ENCODE results near the gene CORO1C. TPM values are rescaled to one million over a fixed set of nuclear protein-coding genes. Genes with fewer than 3 reads are reported as not detected.

CORO1C gene
- total and polyA plus RNA-seq, 2 donors (not counting 3 experiments of a cell fraction or from before 2014, with no cell fraction given), result 150 to 240 TPM

DNA sequence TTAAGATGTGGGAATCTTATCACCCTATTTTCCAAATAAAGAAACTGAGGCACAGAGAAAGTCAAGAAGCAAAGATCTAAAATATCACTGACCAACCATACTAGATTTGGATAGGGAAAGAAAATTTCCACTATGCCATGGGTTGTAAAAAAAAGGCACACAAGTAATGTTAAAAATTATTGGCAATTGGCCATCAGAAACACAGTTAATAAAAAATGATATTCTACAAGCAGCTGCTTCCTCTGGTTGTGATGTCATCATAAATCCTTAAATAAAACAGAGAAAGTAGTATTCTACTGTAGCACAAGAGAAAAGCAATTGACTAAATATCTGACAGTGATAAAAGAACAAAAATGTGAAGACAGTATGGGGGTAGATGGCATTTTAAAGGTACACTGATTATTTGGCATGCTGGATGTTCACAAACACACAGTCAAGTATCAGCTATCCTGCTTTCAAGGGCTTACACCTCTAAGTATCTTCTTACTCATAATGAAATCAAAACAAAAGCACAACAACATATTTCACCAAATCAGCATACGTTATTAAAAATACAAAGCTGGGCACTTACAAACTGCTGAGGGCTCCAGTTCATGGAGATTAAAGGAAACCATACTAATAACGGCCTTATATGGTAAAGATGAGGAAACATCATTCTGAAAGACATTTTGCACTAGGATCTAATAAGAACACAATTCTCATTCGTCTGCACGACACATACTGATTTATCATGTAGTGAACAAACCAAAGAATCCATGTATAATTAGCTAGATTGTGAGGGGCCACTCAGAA, 45.7 kb downstream of the CORO1C start:
- Histone ChIP-seq H3K9ac (replicated peaks; ENCODE audit: extremely low read depth, insufficient read depth, low read length) (peak overlapping the region; percentile 62), H3K4me2 (ENCODE audit: insufficient read depth, low read length) (peak overlapping the region; percentile 55), H3K4me3 (replicated peaks in 1 of 3; ENCODE audit: insufficient read depth in 1 of 3, low read depth in 1 of 3, low read length in 3 of 3) (no peak overlapping the region), H3K27ac (ENCODE audit: insufficient read depth, low read depth, low read length) (peak overlapping the region; percentile 50), H3K36me3 (ENCODE audit: control insufficient read depth in 2 of 2, extremely low read depth in 1 of 2, insufficient read depth in 2 of 2, low read length in 2 of 2) (no peaks in the 10 kb centered on the region), H3K27me3 (ENCODE audit: control insufficient read depth in 2 of 2, insufficient read depth in 2 of 2, low read length in 2 of 2) (no peaks in the 10 kb centered on the region), H3K9me3 (replicated peaks; ENCODE audit: control insufficient read depth, insufficient read depth, low read length) (no peaks in the 10 kb centered on the region), H3K4me1 (ENCODE audit: control insufficient read depth, extremely low read depth, insufficient read depth, low read length) (peaks cover 53% of the 10 kb centered on the region), H3K9me1 (replicated peaks; ENCODE audit: control insufficient read depth, extremely low read depth, insufficient read depth, low read length) (no peaks in the 10 kb centered on the region), H3K79me2 (ENCODE audit: control insufficient read depth, insufficient read depth, low read length) (peaks cover 94% of the 10 kb centered on the region), H4K20me1 (replicated peaks; ENCODE audit: control insufficient read depth, extremely low read depth, insufficient read depth, low read length) (no peaks in the 10 kb centered on the region), H2AFZ (ENCODE audit: low read depth, low read length) (no peak overlapping the region)
- dilution Hi-C loops (cut with MboI; ENCODE audit: extremely low pct_ligation_motif_present, low sequenced_read_pairs), result no loop called here
- no TSS peak for BruUV-seq (replicated peaks)
- no peak for FAIRE-seq
- intact Hi-C loops (cut with micrococcal nuclease), result loop anchor here (1.0 kb wide), 1 partner anchor 20 kb away; no protein-coding TSS in a partner anchor
- TF ChIP-seq EZH2 (IDR thresholded peaks at IDR 0.05; ENCODE audit: borderline replicate concordance, low read depth, low read length, severe bottlenecking) (no peak), JUN (IDR thresholded peaks at IDR 0.05; ENCODE audit: borderline replicate concordance, insufficient read depth, insufficient read length, low read depth) (peak; percentile 73), MYC (IDR thresholded peaks at IDR 0.05; ENCODE audit: low read depth, low read length) (no peak)
- ChIA-PET POLR2A (interaction anchor here (0.9 to 1.3 kb wide), 3 partner anchors 21 to 147 kb away, joined by 4 to 6 read pairs (median 5); no protein-coding TSS in a partner anchor), CTCF (interaction anchor here (0.8 to 3.5 kb wide), 13 partner anchors 10 to 265 kb away, joined by 3 to 46 read pairs (median 4); no protein-coding TSS in a partner anchor)
- peak; percentile 92 for DNase-seq (ENCODE audit: low read depth, low spot score)

DNA sequence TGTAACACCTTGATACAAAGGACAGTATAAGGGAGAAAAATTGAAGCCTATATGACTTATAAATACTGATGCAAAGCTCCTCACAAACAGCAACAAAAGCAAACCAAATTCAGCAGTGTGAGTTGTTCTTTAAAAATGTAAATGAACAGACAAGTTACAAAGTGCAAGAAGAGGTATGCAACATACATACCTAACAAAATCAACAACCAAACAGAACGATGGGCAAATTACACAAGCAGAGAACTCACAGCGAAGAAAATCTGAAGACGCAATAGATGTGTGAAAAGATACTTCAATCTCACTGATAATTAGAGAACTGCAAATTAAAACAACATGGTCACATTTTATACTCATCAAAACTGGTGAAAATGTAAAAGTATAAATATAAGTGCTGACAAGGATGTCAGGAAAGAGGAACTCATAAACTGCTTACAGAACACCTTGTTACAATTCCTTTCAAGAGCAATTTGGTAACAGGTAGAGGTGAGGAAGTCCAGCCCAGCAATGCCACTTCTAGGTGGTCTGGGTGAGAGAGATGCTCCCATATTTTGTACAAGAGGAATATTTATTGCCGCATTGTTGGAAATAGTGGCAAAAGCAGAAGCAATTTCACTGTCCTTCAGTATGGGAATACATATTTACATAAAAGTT, 47.3 kb downstream of the CORO1C start:
- FAIRE-seq, result no peak
- H4K20me1 ChIP-seq (replicated peaks; ENCODE audit: control insufficient read depth, extremely low read depth, insufficient read depth, low read length), result no peaks in the 10 kb centered on the region
- H3K36me3 ChIP-seq (ENCODE audit: control insufficient read depth in 2 of 2, extremely low read depth in 1 of 2, insufficient read depth in 2 of 2, low read length in 2 of 2), result no peaks in the 10 kb centered on the region
- no peak for DNase-seq (ENCODE audit: low read depth, low spot score)
- intact Hi-C loops (cut with micrococcal nuclease), result no loop called here
- ChIA-PET POLR2A (interaction anchor here (1.2 kb wide), 1 partner anchor 46 kb away, joined by 5 read pairs; no protein-coding TSS in a partner anchor), CTCF (interaction anchor here (1.3 to 3.5 kb wide), 3 partner anchors 17 to 267 kb away, joined by 3 to 46 read pairs (median 19); no protein-coding TSS in a partner anchor)
- no peaks in the 10 kb centered on the region for H3K27me3 ChIP-seq (ENCODE audit: control insufficient read depth in 2 of 2, insufficient read depth in 2 of 2, low read length in 2 of 2)
- H3K9me3 ChIP-seq (replicated peaks; ENCODE audit: control insufficient read depth, insufficient read depth, low read length), result no peaks in the 10 kb centered on the region
- H3K4me3 ChIP-seq (replicated peaks in 1 of 3; ENCODE audit: insufficient read depth in 1 of 3, low read depth in 1 of 3, low read length in 3 of 3), result no peak overlapping the region
- dilution Hi-C loops (cut with MboI; ENCODE audit: extremely low pct_ligation_motif_present, low sequenced_read_pairs), result no loop called here
- peak overlapping the region; percentile 55 for H3K4me2 ChIP-seq (ENCODE audit: insufficient read depth, low read length)
- no peaks in the 10 kb centered on the region for H3K9me1 ChIP-seq (replicated peaks; ENCODE audit: control insufficient read depth, extremely low read depth, insufficient read depth, low read length)
- H3K9ac ChIP-seq (replicated peaks; ENCODE audit: extremely low read depth, insufficient read depth, low read length), result no peak overlapping the region
- TF ChIP-seq GATA2 (IDR thresholded peaks at IDR 0.05; ENCODE audit: insufficient read depth, insufficient read length, low read depth, low read length), result no peak
- TF ChIP-seq POLR2A (IDR thresholded peaks at IDR 0.05; ENCODE audit: low read depth, low read length), result no peak
- TF ChIP-seq POLR2AphosphoS5 (IDR thresholded peaks at IDR 0.05; ENCODE audit: insufficient read depth, low read depth, low read length), result no peak
- TF ChIP-seq, protein P1, sequence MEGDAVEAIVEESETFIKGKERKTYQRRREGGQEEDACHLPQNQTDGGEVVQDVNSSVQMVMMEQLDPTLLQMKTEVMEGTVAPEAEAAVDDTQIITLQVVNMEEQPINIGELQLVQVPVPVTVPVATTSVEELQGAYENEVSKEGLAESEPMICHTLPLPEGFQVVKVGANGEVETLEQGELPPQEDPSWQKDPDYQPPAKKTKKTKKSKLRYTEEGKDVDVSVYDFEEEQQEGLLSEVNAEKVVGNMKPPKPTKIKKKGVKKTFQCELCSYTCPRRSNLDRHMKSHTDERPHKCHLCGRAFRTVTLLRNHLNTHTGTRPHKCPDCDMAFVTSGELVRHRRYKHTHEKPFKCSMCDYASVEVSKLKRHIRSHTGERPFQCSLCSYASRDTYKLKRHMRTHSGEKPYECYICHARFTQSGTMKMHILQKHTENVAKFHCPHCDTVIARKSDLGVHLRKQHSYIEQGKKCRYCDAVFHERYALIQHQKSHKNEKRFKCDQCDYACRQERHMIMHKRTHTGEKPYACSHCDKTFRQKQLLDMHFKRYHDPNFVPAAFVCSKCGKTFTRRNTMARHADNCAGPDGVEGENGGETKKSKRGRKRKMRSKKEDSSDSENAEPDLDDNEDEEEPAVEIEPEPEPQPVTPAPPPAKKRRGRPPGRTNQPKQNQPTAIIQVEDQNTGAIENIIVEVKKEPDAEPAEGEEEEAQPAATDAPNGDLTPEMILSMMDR (IDR thresholded peaks at IDR 0.05; ENCODE audit: extremely low read depth in 1 of 2, insufficient read depth in 1 of 2, low read depth in 1 of 2, low read length in 2 of 2), result no peak
- TF ChIP-seq, protein P2, sequence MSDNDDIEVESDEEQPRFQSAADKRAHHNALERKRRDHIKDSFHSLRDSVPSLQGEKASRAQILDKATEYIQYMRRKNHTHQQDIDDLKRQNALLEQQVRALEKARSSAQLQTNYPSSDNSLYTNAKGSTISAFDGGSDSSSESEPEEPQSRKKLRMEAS (IDR thresholded peaks at IDR 0.05; ENCODE audit: insufficient read depth, insufficient read length), result no peak
- no peak for TF ChIP-seq EZH2 (IDR thresholded peaks at IDR 0.05; ENCODE audit: borderline replicate concordance, low read depth, low read length, severe bottlenecking)
- no peak for TF ChIP-seq JUN (IDR thresholded peaks at IDR 0.05; ENCODE audit: borderline replicate concordance, insufficient read depth, insufficient read length, low read depth)
- TF ChIP-seq MYC (IDR thresholded peaks at IDR 0.05; ENCODE audit: low read depth, low read length), result no peak
- no peak for TF ChIP-seq FOS (IDR thresholded peaks at IDR 0.05; ENCODE audit: borderline replicate concordance, insufficient read depth, low read length)
- H3K79me2 ChIP-seq (ENCODE audit: control insufficient read depth, insufficient read depth, low read length), result peaks cover 94% of the 10 kb centered on the region
- H3K4me1 ChIP-seq (ENCODE audit: control insufficient read depth, extremely low read depth, insufficient read depth, low read length), result peaks cover 43% of the 10 kb centered on the region
- no peak overlapping the region for H2AFZ ChIP-seq (ENCODE audit: low read depth, low read length)
- H3K27ac ChIP-seq (ENCODE audit: insufficient read depth, low read depth, low read length), result no peak overlapping the region
- no TSS peak for BruUV-seq (replicated peaks)

Measured in endothelial cell of umbilical vein (primary cell).